ENCODE data around the gene AGXT.

DNA sequence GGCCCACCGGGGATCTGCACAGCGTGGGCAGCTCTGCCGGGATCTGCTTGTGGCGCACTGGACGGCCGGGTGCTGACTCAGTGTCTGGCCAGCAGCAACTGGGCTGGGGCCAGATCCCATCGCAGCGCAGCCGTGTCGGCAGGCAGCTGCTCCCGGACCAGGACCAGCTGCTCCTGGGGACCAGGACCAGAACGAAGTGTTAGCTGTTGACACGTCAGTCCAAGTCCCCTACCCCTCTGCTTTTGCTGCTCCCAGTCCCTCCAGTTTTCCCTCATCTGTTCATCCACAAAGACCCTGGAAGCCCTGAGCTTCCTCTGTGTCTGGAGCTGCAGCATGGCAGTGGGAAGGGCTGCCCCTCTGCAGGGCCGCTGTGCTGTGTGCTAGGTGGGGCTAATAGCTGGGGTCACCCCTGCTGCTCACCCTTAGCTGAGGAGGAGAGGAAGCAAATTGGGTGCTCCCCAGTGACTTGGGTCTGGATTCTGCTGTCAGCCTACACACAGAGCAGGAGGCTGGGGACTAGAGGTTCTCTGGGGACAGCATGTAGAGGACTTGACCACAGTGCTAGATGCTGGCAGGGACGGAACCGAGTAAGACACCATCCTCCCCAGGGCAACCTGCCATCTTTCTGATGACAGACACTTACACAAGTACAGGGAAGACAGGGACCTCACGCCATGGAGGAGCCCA lies 31.7 kb upstream of the AGXT start:
- TF ChIP-seq, protein P1, sequence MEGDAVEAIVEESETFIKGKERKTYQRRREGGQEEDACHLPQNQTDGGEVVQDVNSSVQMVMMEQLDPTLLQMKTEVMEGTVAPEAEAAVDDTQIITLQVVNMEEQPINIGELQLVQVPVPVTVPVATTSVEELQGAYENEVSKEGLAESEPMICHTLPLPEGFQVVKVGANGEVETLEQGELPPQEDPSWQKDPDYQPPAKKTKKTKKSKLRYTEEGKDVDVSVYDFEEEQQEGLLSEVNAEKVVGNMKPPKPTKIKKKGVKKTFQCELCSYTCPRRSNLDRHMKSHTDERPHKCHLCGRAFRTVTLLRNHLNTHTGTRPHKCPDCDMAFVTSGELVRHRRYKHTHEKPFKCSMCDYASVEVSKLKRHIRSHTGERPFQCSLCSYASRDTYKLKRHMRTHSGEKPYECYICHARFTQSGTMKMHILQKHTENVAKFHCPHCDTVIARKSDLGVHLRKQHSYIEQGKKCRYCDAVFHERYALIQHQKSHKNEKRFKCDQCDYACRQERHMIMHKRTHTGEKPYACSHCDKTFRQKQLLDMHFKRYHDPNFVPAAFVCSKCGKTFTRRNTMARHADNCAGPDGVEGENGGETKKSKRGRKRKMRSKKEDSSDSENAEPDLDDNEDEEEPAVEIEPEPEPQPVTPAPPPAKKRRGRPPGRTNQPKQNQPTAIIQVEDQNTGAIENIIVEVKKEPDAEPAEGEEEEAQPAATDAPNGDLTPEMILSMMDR (IDR thresholded peaks at IDR 0.05) = no peak
- TF ChIP-seq TCF7L2 (IDR thresholded peaks at IDR 0.05; ENCODE audit: low read depth, low read length) = no peak
